ENCODE results near the gene EFHC1.

The EFHC1 gene

GRCh38 chr6:52503323-52503747 lies 83.2 kb downstream of the EFHC1 start:
- no peaks in the 10 kb centered on the region for H3F3A ChIP-seq (ENCODE audit: control insufficient read depth, insufficient read depth)
- H3K4me3 ChIP-seq (ENCODE audit: low read length), result no peak overlapping the region
- no peaks in the 10 kb centered on the region for H3K9me2 ChIP-seq (replicated peaks; ENCODE audit: control insufficient read depth, low read length)
- no peaks in the 10 kb centered on the region for H3K9me3 ChIP-seq (ENCODE audit: control insufficient read depth, insufficient read depth, low read length)
- no peak overlapping the region for H3K4me2 ChIP-seq (ENCODE audit: low read length)
- peaks cover 10% of the 10 kb centered on the region for H3K4me1 ChIP-seq (ENCODE audit: control insufficient read depth, low read length)
- no peak overlapping the region for H3K27ac ChIP-seq (ENCODE audit: low read depth, low read length)
- no peak for TF ChIP-seq CTCF (IDR thresholded peaks at IDR 0.05; ENCODE audit: low read depth, low read length, poor library complexity, severe bottlenecking)
- no peak for TF ChIP-seq EZH2phosphoT487 (IDR thresholded peaks at IDR 0.05; ENCODE audit: borderline replicate concordance, low read length)
- no peaks in the 10 kb centered on the region for H4K20me1 ChIP-seq (ENCODE audit: control insufficient read depth, insufficient read depth, low read depth, low read length)
- no peaks in the 10 kb centered on the region for H3K79me2 ChIP-seq (ENCODE audit: control insufficient read depth, low read length)
- no peaks in the 10 kb centered on the region; the same call in 1 of the 2 replicates for H3K36me3 ChIP-seq (ENCODE audit: control insufficient read depth, low read length)
- no peaks in the 10 kb centered on the region for H3K27me3 ChIP-seq (ENCODE audit: control insufficient read depth, low read length)

DNA sequence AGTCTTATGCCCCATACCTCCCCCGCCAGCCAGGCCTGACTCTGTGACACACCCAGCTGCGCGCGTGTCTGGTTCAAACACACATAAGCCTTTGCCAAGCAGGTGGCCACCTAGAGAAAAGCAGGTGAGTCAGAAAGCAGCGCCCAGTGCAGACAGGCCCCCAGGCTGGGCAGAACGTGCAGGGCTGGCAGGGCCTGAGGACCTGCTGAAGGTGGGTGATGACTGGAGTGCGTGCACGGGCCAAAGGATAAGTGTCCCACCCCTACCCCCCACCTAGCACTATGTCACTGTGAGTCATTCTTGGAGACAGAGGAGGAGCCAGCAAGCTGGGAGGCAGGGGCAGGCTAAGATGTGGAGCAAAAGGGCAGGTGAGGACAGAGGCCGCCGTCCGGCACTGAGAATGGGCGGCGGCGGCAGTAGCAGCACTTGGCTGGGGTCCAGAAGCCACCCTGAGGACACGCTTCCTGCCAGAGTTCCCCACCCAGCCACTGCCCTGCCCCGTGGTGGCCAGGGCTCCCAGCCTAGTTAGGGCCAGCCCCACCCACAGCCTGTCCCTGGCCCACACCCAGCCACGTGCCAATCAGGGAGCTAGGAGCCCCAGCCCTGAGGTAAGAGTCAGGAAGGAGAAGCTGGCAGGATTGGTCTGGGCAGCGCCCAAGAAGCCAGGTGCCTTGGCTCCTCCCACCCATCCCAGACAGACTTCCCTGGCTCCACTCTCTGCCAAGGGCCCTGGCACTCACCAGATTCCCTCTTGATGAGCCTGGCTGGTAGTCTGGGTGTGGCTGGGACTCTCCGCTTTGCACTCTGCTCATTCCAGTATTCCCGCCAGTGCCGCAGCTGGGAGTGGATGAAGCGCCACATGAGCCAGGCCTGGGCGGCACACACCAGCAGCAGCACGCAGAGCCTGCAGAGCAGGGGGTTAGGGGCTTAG lies 84.0 kb downstream of the EFHC1 start:
- Histone ChIP-seq H3K79me2 (ENCODE audit: control insufficient read depth, low read length) (no peaks in the 10 kb centered on the region), H3K27ac (ENCODE audit: low read depth, low read length) (no peak overlapping the region), H3K27me3 (ENCODE audit: control insufficient read depth, low read length) (no peaks in the 10 kb centered on the region), H3K4me1 (ENCODE audit: control insufficient read depth, low read length) (peaks cover 7% of the 10 kb centered on the region), H3K4me2 (ENCODE audit: low read length) (no peak overlapping the region), H3K4me3 (ENCODE audit: low read length) (no peak overlapping the region), H3K9me2 (replicated peaks; ENCODE audit: control insufficient read depth, low read length) (no peaks in the 10 kb centered on the region), H3K36me3 (ENCODE audit: control insufficient read depth, low read length) (no peaks in the 10 kb centered on the region), H3K9me3 (ENCODE audit: control insufficient read depth, insufficient read depth, low read length) (no peaks in the 10 kb centered on the region), H4K20me1 (ENCODE audit: control insufficient read depth, insufficient read depth, low read depth, low read length) (no peaks in the 10 kb centered on the region), H3F3A (ENCODE audit: control insufficient read depth, insufficient read depth) (no peaks in the 10 kb centered on the region)
- TF ChIP-seq CTCF (IDR thresholded peaks at IDR 0.05; ENCODE audit: low read depth, low read length, poor library complexity, severe bottlenecking) (no peak), EZH2phosphoT487 (IDR thresholded peaks at IDR 0.05; ENCODE audit: borderline replicate concordance, low read length) (no peak)

- no peaks in the 10 kb centered on the region for H4K20me1 ChIP-seq (ENCODE audit: control insufficient read depth, insufficient read depth, low read depth, low read length)
- H3K4me3 ChIP-seq (ENCODE audit: low read length), result no peak overlapping the region
- H3K9me3 ChIP-seq (ENCODE audit: control insufficient read depth, insufficient read depth, low read length), result no peaks in the 10 kb centered on the region
- H3K27ac ChIP-seq (ENCODE audit: low read depth, low read length), result no peak overlapping the region
- H3K4me2 ChIP-seq (ENCODE audit: low read length), result no peak overlapping the region
- H3K27me3 ChIP-seq (ENCODE audit: control insufficient read depth, low read length), result no peaks in the 10 kb centered on the region
- no peaks in the 10 kb centered on the region for H3K36me3 ChIP-seq (ENCODE audit: control insufficient read depth, low read length)
- H3K79me2 ChIP-seq (ENCODE audit: control insufficient read depth, low read length), result no peaks in the 10 kb centered on the region
- no peak for TF ChIP-seq CTCF (IDR thresholded peaks at IDR 0.05; ENCODE audit: low read depth, low read length, poor library complexity, severe bottlenecking)
- TF ChIP-seq EZH2phosphoT487 (IDR thresholded peaks at IDR 0.05; ENCODE audit: borderline replicate concordance, low read length), result no peak
- H3F3A ChIP-seq (ENCODE audit: control insufficient read depth, insufficient read depth), result no peaks in the 10 kb centered on the region
- no peaks in the 10 kb centered on the region for H3K9me2 ChIP-seq (replicated peaks; ENCODE audit: control insufficient read depth, low read length)
- peaks cover 4% of the 10 kb centered on the region for H3K4me1 ChIP-seq (ENCODE audit: control insufficient read depth, low read length)
Measured at GRCh38 chr6:52504782-52505136, 84.6 kb downstream of the EFHC1 start.

All from DOHH2 (cell line).